GM21367 (cell line): ENCODE measurements around the gene NBEA.
"Not testable (repeated sequence)": the region's sequence is repeated elsewhere in the genome, so short reads cannot be mapped to it uniquely, and the experiment has no call there.

ENCODE experiments used
- ATAC-seq: cut with Tn5 transposase; IDR thresholded peaks from one replicate; pipeline ENCODE4 v1.9.1; 2021; ENCODE audit not compliant: unreplicated experiment

NBEA gene

GRCh38 chr13:34944274-34944634 is 2.2 kb downstream of the NBEA start:
- no peak for ATAC-seq

- ATAC-seq = no peak
Observed at GRCh38 chr13:34944751-34945150, 2.7 kb downstream of the NBEA start.

- ATAC-seq = no peak
Observed at GRCh38 chr13:34951528-34951927, 9.5 kb downstream of the NBEA start.

GRCh38 chr13:34959489-34959888 is 17.4 kb downstream of the NBEA start:
- no peak for ATAC-seq

- ATAC-seq = no peak
Observed at GRCh38 chr13:34964558-34964957, 22.5 kb downstream of the NBEA start.

- no peak for ATAC-seq
Observed at GRCh38 chr13:34967851-34968562, 25.9 kb downstream of the NBEA start.

GRCh38 chr13:34969539-34969938 is 27.5 kb downstream of the NBEA start:
- not testable (repeated sequence) for ATAC-seq

- ATAC-seq = no peak
Observed at GRCh38 chr13:34970961-34971360, 28.9 kb downstream of the NBEA start.

GRCh38 chr13:34971473-34971872 is 29.4 kb downstream of the NBEA start:
- ATAC-seq = no peak

GRCh38 chr13:34985199-34985598 is 43.1 kb downstream of the NBEA start:
- not testable (repeated sequence) for ATAC-seq

GRCh38 chr13:34988330-34988791 is 46.3 kb downstream of the NBEA start:
- no peak for ATAC-seq

GRCh38 chr13:34990399-34991214 is 48.5 kb downstream of the NBEA start:
- ATAC-seq = no peak

GRCh38 chr13:34993470-34993869 is 51.4 kb downstream of the NBEA start:
- ATAC-seq = no peak

GRCh38 chr13:35003734-35004133 is 61.7 kb downstream of the NBEA start:
- not testable (repeated sequence) for ATAC-seq

GRCh38 chr13:35005051-35005450 is 63.0 kb downstream of the NBEA start:
- ATAC-seq = no peak

GRCh38 chr13:35014606-35015213 is 72.6 kb downstream of the NBEA start:
- no peak for ATAC-seq

- no peak for ATAC-seq
Observed at GRCh38 chr13:35016362-35017112, 74.5 kb downstream of the NBEA start.

- no peak for ATAC-seq
Observed at GRCh38 chr13:35025314-35025713, 83.2 kb downstream of the NBEA start.

GRCh38 chr13:35028338-35028867 is 86.3 kb downstream of the NBEA start:
- ATAC-seq = no peak

- ATAC-seq = no peak
Observed at GRCh38 chr13:35039012-35039411, 96.9 kb downstream of the NBEA start.

- ATAC-seq = no peak
Observed at GRCh38 chr13:35046587-35046986, 104.5 kb downstream of the NBEA start.
